Sigmoid colon (tissue), 3 donors: ENCODE results near the gene ALB.

ENCODE experiments used
- POLR2A ChIP-seq, 2 donors: fragments of 450-650 bp; IDR thresholded peaks; one replicate each; pipeline ENCODE4 v1.6.1; 2016; ENCODE audit warnings: antibody characterized with exemption in 2 of 2, mild to moderate bottlenecking in 2 of 2, moderate library complexity in 2 of 2
- TF ChIP-seq, protein P1 (sequence below), 4 experiments: fragments of 450-650 bp in 3 of 4; fragments of 200-600 bp in 1 of 4; IDR thresholded peaks; one replicate each; pipeline ENCODE4 v1.5.1; 2016 to 2019; ENCODE audit warnings: antibody characterized with exemption in 4 of 4, mild to moderate bottlenecking in 3 of 4, moderate library complexity in 2 of 4

DNA sequence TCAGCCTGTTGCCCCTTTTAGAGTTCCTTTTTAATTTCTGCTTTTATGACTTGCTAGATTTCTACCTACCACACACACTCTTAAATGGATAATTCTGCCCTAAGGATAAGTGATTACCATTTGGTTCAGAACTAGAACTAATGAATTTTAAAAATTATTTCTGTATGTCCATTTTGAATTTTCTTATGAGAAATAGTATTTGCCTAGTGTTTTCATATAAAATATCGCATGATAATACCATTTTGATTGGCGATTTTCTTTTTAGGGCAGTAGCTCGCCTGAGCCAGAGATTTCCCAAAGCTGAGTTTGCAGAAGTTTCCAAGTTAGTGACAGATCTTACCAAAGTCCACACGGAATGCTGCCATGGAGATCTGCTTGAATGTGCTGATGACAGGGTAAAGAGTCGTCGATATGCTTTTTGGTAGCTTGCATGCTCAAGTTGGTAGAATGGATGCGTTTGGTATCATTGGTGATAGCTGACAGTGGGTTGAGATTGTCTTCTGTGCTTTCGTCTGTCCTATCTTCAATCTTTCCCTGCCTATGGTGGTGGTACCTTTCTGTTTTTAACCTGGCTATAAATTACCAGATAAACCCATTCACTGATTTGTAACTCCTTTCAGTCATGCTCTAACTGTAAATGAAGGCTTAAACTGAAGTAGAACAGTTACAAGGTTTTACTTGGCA, 7.8 kb downstream of the ALB start:
- no peak for TF ChIP-seq POLR2A (IDR thresholded peaks at IDR 0.05)
- TF ChIP-seq, protein P1, sequence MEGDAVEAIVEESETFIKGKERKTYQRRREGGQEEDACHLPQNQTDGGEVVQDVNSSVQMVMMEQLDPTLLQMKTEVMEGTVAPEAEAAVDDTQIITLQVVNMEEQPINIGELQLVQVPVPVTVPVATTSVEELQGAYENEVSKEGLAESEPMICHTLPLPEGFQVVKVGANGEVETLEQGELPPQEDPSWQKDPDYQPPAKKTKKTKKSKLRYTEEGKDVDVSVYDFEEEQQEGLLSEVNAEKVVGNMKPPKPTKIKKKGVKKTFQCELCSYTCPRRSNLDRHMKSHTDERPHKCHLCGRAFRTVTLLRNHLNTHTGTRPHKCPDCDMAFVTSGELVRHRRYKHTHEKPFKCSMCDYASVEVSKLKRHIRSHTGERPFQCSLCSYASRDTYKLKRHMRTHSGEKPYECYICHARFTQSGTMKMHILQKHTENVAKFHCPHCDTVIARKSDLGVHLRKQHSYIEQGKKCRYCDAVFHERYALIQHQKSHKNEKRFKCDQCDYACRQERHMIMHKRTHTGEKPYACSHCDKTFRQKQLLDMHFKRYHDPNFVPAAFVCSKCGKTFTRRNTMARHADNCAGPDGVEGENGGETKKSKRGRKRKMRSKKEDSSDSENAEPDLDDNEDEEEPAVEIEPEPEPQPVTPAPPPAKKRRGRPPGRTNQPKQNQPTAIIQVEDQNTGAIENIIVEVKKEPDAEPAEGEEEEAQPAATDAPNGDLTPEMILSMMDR (IDR thresholded peaks at IDR 0.05) = no peak
